ENCODE measurements around the gene ASCC3. TPM values are rescaled to one million over a fixed set of nuclear protein-coding genes. Genes with fewer than 3 reads are reported as not detected.
A peak's percentile ranks its signal among the peaks of the same experiment; 100 is the strongest.

The ASCC3 gene
- total and polyA plus RNA-seq, 12 donors = 3.1 to 46.2 (median 32.4) TPM

- WGBS, 4 donors = 6 to 7% (median 7%) methylated on average over 16 to 66 of the region's 66 CpGs
- Histone ChIP-seq H3K36me3 (replicated peaks in 1 of 2) (no peaks in the 10 kb centered on the region), H3K4me3 (peak within 1 kb of the TSS in 1 of 4 donors; percentile 21), H3K27ac (no peak within 1 kb of the TSS), H3K4me1 (replicated peaks in 1 of 2) (peaks cover 0 to 12% of the 10 kb centered on the region in 2 donors), H3K27me3 (peaks cover 99% of the 10 kb centered on the region), H3K9me3 (replicated peaks in 1 of 3) (no peaks in the 10 kb centered on the region)
- no peak for TF ChIP-seq POLR2A (IDR thresholded peaks at IDR 0.05)
- TF ChIP-seq, protein P1, sequence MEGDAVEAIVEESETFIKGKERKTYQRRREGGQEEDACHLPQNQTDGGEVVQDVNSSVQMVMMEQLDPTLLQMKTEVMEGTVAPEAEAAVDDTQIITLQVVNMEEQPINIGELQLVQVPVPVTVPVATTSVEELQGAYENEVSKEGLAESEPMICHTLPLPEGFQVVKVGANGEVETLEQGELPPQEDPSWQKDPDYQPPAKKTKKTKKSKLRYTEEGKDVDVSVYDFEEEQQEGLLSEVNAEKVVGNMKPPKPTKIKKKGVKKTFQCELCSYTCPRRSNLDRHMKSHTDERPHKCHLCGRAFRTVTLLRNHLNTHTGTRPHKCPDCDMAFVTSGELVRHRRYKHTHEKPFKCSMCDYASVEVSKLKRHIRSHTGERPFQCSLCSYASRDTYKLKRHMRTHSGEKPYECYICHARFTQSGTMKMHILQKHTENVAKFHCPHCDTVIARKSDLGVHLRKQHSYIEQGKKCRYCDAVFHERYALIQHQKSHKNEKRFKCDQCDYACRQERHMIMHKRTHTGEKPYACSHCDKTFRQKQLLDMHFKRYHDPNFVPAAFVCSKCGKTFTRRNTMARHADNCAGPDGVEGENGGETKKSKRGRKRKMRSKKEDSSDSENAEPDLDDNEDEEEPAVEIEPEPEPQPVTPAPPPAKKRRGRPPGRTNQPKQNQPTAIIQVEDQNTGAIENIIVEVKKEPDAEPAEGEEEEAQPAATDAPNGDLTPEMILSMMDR (IDR thresholded peaks at IDR 0.05) = no peak
- DNase-seq = peak in 4 of 7 donors; percentile 22 to 36 (median 26)
- intact Hi-C loops (cut with DNase I) = no loop called here
Observed at GRCh38 chr6:100464903-100465700, 416.0 kb downstream of the ASCC3 start, which contains the start of gene SIM1. SIM1 (minus strand) TSS chr6:100464921; CDS start chr6:100463468, 1,453 bp downstream.

DNA sequence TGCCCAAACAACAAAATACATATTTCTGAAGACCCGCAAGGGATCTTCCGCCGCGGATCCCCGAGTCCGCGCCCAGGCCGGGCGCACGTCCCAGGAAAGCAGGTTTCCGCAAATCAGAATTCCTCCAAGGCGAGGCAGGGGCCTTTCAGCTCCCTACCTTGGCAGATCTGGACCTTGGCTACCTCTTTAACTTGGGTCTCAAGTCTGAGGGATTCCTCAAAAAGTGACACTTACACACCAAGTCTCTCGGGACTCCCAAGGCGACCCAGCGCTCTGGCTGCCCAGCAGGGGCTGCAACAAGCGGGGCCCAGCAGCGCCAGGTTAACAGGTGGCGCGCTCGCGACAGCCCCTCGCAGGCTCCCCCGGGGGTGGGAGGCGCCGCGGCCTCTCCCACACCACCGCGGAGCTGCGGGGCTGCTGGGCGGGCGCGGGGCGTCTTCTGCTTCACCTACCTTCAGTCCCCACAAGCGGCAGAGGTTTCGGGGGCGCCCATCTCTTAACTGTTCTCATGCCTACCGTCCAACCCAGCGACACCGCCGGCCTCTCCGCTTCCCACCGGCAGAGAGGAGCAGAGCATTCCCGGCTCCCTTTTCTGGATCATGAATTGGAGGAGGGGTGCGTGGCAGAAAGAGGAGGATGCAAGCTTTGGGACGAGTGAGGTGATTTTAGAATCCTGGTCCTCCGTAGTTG, 416.8 kb downstream of the ASCC3 start:
- 4 to 9% (median 8%) methylated on average over 20 to 46 of the region's 46 CpGs for WGBS, 4 donors
- H3K36me3 ChIP-seq (replicated peaks in 1 of 2) = no peaks in the 10 kb centered on the region
- no peak for DNase-seq
- no peaks in the 10 kb centered on the region for H3K9me3 ChIP-seq (replicated peaks in 1 of 3)
- TF ChIP-seq, protein P1 (IDR thresholded peaks at IDR 0.05) = no peak
- TF ChIP-seq POLR2A (IDR thresholded peaks at IDR 0.05) = no peak
- H3K27ac ChIP-seq = no peak overlapping the region
- H3K27me3 ChIP-seq = peaks cover 99% of the 10 kb centered on the region
- peaks cover 0 to 12% of the 10 kb centered on the region in 2 donors for H3K4me1 ChIP-seq (replicated peaks in 1 of 2)
- intact Hi-C loops (cut with DNase I) = no loop called here
- no peak overlapping the region for H3K4me3 ChIP-seq

DNA sequence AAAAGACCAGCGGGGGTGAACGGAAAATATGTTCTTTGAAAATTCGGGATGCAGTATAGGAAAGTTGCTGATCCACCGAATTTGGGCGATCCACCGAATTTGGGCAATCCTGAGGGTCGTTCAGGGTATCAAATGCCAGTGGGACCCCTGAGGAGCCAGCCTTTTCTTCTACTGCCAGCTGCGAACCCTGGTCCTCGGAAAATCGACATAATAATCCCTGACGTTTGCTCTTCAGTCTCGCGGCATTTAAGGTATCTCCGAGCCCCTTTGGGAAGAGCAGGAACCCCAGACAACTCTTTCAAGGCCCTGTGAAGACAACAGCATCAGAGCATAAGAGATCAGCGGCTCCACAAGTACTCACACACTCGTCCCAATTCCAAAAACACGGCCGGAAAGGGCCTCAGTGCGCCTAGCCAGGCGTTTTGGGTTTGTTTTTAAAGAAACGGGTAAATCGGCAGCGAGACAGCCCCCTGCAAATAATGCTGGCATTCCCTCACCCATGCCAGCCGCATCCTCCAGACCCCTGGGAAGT, 417.4 kb downstream of the ASCC3 start:
- no peaks in the 10 kb centered on the region for H3K36me3 ChIP-seq (replicated peaks in 1 of 2)
- peaks cover 0 to 12% of the 10 kb centered on the region in 2 donors for H3K4me1 ChIP-seq (replicated peaks in 1 of 2)
- no peak overlapping the region for H3K4me3 ChIP-seq
- intact Hi-C loops (cut with DNase I) = no loop called here
- no peak for DNase-seq
- H3K27me3 ChIP-seq = peaks cover 99% of the 10 kb centered on the region
- no peak overlapping the region for H3K27ac ChIP-seq
- 5 to 8% (median 7%) methylated on average over 20 to 24 of the region's 24 CpGs for WGBS, 4 donors
- H3K9me3 ChIP-seq (replicated peaks in 1 of 3) = no peaks in the 10 kb centered on the region
- no peak for TF ChIP-seq POLR2A (IDR thresholded peaks at IDR 0.05)
- TF ChIP-seq, protein P1 (IDR thresholded peaks at IDR 0.05) = no peak

Measured in adrenal gland (tissue), 12 donors.